ENCODE results near the gene KCNQ4.

KCNQ4 gene

DNA sequence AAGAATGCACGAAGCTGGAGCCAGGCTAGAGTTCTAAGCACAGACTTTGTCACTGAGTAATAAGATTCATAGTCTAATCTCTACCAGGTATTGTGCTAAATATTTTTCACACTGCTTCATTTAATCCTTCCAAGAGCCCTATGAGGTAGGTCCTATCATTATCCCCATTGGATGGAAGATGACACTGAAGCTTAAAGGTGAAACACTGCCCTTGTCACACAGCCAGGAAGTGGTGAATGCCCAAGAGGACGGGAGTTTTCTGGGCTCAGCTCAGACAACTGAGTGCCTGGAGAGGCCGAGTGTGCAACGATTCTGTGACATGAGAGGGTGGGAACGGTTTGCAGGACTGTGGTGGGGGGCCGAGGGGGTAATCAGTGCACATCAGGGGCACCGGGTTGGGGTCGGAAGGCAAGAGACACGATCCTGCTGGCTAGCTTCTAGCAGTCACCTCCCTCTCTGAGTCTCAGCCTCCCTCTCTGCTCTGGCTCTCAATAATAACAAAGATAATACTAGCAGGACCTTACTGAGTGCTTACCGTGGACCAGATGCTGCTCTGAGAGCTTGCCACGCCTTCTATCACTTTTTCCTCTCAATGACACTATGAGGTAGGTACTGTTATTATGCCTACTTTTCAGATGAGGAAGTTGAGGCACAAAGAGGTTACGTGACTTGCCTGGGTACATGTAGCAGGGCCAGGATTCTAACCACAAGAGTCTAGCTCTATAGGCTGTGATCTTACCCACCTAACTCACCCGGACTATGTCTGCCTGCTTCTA lies 12.4 kb downstream of the KCNQ4 start:
- DNase-seq (ENCODE audit: low read depth) = no peak

DNA sequence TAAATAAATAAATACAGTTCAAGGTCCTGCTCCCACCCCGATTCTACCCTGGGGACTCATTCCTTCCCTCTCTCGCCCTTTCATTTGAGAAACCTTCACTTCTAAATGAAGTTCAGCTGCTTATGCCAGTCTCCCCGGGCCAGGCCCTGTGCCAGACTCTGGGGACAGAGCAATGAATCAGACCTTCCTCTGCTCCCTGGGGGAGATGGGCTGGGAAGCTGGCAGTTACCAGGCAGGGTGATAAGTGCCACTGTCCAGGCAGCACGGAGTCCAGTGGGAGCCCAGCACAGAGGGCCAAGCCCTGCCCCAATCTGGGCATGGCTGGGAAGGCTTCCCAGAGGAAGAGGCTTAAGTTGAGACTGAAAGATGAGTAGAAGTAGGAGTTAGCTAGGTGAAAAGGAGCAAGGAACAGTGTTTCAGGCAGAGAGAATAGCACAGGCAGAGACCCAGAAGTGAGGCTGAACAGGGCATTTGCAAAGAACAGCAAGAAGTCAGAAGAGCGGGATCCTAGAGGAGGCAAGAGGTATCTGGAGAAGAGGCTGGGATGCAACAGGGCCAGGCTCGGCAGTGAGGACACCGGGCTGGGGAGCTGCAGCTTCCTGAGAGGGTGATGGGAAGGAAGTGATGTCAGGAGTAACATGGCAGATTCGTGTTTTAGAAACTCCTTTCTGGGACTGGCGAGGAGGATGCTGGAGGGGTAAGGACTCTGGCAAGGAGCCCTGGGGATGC lies 13.5 kb downstream of the KCNQ4 start:
- no peak for DNase-seq (ENCODE audit: low read depth)

DNA sequence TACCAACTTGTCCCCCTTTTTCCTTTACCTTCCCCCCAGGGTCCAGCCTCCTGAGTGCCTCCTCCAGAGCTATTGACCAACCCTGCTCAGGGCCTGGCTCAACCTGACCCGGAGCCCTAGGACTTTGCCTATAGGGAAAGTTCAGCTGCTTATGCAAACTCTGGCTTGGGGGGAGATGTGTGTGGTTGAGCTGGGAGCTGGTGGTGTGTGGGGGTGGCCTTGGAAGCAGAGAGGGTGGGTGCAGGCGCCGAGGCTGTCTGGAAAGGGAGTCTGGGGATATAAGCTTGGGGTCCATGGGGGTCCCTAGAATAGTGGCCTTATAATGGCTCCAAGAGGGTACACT lies 14.1 kb downstream of the KCNQ4 start:
- DNase-seq (ENCODE audit: low read depth) = no peak

DNA sequence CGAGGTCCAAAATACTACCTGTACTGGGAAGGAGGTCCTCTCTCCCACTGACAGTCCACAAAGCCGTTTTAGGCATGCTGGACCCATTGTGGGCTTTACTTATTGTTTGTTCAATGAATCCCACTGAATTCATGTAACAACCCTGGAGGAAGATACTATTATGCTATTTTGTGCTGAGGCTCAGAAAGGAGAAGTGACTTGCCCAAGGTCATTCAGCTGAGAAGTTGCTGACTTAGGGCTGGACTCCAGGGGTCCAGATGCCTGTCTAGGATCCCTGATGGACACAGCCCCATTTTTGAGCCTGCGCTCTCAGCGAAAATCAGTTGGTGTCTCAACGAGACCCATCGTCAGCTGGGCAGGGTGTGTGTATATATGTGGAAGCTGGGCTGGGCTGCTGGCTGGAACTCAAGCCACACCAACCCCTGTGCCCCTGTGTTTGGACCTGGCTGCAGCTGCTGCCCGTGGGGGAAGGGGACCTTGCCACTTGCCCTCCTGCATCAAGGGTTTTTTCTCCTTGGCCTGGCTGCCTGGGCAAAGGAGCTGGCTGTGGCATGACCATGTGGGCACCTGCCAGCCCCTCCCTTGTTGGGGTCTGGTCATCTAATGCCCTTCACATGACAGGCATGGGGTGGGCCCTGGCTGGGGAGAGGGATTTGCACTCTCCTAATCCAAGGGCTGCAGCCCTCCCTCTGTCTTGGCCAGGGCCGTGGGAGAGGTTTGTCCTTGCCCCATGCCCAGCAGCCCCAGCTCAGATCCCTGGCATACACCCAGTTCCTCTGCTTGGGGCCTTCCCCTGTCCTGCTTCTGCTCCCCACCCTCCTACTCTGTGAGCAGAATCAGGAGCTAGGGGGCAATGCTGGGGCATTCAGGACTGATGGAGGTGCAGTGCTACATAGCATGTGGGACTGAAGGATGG lies 15.0 kb downstream of the KCNQ4 start:
- no peak for DNase-seq (ENCODE audit: low read depth)

DNA sequence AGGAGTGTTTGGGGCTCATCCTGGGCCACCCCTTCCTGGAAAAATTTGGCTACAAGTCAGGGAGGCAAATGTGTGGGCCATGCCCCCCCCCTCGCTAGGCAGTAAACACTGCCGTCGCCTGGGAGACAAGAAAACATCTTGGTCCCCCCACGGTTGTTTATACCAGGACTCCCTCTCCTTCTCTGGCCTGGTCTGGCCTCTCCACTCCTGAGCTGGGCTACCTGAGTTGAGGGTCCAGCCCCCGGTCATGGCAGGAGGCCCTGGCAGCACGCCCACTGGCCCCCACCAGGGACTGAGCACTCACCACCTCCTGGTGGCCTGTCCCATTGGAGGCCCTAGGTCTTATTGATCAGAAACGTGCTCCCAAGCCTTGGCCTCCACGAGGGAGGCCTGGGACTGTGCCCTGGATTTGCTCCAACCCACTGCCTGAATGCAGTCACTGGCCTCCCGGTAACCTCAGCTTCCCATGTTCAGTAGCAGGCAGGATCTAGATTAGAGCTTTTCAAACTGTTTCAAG lies 15.8 kb downstream of the KCNQ4 start:
- no peak for DNase-seq (ENCODE audit: low read depth)

DNA sequence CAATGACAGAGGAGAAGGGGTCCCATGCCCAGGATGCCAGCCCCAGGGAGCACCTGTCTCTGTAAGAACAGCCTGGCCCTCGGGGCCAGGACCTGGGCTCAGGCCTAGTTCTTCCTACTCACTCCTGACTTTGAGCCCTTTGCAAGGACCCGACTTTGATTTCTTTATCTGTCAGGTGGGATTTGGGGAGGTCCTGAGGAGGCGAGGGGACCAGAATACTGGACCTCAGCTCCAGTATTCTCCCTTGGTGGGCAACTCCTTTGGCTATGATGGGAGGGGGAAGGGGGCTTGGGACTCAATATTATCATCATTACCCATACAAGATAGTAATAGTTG lies 18.1 kb downstream of the KCNQ4 start:
- no peak for DNase-seq (ENCODE audit: low read depth)

DNA sequence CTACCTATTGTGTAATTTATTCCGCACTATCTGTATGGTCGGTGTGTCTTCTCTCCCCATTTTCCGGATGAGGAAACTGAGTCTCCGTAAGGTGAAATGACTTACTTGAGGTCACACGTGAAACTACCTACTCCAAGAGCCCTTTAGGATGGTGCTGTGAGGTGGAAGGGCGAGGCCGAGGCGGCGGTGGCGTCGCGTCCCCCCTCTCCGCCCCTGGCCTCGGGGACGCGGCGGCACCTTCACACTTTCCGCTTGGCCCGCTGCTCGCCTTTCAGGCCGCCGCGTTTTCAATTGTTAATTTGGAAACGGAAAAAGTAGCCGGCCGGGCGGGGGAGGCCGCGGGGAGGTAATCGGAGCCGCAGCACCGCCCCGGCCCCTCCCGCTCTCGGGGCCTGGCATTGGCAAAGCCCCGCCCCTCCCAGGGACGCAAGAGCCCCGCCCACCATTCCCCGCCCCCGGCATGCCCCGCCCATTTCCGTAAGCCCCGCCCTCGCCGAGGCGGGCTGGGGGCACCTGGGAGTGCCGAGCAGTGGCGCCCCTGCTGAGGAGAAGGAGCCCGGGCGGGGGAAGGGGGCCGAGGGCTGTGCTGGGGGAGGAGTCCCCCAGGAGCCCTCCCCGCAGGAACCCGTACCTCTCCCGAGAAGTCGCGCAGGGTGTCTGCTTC lies 18.6 kb downstream of the KCNQ4 start:
- DNase-seq (ENCODE audit: low read depth) = peak; percentile 72

DNA sequence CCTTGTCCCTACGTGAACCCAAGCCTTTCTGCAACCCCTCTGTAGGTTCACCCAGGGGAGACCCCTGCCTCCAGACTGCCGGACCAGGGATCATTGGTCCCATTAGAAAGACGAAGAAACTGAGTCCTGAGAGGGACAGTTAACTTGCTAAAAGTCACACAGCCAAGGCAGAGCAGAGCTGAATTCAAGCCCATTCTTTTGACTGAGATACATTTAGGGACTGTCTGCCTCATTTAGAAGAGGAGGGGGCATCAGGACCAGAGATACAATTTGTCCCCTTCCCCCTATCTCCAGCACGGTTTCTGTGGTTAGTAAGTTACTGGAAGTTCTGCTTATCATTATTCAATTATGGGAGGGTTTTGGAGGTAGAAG lies 19.1 kb downstream of the KCNQ4 start:
- DNase-seq (ENCODE audit: low read depth) = no peak

DNA sequence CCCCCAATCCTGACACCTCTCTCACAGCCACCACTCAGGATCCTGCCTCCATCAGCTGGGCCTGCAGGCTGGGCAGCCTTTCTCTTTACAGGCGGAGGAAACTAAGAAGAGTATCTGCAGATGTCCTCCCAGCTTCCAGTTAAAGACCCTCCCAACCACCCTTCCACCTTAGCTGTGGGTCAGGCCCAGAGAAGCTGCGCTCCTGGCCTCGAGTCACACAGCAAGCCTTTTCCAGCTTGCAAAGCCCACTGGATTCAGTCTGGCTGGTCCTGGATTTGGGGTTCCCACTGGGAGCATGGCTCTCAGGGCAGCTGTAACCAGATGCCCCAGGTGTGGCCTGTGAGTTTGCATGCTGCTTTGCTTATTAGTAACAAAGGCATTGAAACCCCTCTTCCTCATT lies 19.9 kb downstream of the KCNQ4 start:
- DNase-seq (ENCODE audit: low read depth) = no peak

DNA sequence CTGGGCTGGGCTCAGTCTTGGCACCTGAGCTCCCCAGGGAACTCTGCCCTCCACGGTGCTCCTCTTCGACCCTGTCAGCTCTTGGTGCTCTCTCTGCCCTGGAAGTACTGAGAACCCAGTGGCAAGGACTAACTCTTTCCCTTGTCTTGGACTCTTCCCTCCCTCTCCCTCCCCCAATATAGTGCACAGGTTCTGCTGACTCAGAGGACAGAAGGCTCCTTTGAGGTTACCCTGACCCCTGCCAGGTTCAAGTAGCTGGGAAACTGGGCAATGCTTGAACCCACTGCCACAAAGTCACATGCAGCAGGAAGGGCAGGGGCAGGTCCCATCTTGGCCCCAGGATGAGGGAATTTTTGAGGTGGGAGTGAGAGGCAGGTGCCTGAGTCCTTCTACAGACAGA lies 20.3 kb downstream of the KCNQ4 start:
- DNase-seq (ENCODE audit: low read depth) = no peak

DNA sequence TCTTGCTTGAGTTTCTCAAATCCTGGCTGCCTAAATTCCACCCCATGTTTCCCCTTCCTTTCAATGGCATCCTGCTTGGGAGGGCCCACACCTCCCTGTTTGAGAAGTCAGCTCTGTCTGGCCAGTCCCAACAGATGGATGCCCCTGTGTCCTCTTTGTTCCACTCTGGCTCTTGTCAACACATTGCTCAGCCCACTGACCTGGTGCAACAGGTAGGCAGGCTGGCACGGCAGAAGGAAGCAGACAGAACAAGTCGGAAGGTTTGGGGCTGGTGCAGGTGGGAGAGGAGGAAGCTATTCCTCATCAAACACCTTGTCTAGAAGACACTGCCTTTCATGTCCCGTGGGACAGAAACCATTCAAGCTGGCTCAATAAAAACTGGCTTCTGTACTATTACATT lies 22.7 kb downstream of the KCNQ4 start:
- DNase-seq (ENCODE audit: low read depth) = no peak

DNA sequence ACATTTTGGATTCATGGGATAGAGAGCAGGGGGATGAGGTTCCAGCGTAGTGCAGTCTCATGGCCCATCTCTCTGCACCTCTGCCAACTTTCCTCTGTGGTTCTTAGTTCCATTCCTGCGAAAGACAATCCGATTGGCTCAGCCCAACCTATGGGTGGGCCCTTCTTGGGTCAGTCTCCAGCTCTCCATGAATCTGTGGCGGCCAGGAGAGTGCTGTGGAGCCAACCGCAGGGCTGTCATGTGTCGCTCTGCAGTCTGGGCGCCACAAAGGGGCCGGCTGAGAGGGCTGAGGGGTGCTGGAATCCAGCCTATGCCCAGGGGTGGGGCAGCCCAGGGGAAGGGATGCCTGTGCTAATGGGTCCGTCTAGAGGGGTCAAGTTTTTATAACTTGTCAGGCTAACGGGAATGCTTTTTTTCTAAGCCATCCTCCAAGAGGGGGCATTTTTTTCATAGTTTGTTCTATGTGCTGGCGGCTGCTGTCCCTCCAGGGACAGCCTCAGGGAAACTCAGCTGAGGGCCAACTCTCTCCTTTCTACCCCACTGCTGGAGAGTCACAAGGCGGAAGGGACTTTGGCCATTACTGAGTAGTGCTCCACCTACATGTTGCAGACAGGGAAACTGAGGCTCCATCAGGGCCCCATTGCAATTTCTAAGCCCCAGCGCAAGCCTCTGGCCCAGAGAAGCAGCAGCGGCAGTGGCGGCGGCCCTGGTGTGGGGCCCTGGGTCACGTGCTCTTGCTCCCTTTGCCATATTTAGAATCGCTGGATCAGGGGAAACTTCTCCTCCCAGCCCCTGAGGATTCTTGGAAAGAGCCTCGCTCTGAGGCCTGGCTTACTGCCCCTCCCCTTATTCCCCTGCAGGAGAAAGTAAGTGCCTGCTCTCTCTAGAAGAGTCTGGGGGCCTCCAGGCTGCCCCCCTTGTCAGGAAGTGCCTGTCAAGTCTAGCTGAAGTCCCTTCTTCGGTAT lies 23.4 kb downstream of the KCNQ4 start:
- no peak for DNase-seq (ENCODE audit: low read depth)

DNA sequence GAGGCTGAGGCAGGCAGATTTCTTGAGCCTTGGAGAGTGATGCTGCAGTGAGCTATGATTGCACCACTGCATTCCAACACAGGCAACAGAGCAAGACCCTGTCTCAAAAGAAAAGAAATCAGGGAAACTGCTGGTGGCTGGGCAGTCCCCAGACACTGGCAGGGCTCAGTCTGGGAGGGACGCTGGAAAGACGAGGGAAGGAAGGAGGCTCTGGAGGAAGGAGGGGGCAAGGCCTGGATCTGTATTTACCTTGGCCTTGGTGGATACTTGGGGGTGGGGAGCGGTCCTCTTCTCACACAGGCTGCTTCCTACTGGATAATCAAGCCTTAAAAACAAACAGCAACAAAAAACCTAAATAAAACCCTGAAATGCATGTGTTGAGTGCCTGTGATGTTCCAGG lies 24.4 kb downstream of the KCNQ4 start:
- DNase-seq (ENCODE audit: low read depth) = no peak

DNA sequence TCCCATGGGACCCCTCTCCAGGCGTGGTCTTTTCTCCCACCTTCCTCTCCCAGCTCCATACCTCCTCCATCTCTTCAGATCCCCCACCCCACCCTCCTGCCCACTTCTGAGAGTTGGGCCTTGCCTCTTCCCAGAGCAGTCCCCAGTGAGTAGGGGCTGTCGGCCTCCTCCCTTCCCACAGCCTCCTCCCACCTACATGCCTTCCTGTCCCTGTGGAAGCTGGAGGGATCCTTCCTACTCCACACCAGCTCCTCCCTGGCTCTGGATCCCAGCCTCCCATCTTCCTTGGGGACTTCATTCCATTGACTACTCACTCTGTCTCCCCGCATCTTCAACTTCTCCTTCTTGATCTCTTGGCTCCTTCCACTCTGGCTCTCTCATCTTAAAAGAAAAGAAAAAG lies 24.9 kb downstream of the KCNQ4 start:
- DNase-seq (ENCODE audit: low read depth) = no peak

DNA sequence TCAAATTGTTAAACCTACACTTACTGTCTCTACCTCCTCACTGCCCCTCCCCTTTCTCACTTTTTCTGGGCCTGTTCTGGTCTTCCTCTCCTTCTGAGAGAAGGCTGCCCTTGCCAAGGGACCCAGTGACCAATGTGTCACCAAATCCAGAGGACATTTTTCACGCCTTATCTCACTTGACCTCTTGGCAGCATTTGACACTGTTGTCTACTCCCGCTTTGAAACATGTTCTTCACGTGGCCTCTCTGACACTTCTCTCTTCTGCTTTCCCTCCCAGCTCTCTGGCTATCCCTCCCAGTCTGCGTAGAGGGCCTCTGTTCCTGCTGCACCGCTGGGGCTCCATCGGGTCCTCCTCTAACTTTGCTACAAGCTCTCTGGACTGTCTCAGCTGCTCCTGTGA lies 25.3 kb downstream of the KCNQ4 start:
- no peak for DNase-seq (ENCODE audit: low read depth)

DNA sequence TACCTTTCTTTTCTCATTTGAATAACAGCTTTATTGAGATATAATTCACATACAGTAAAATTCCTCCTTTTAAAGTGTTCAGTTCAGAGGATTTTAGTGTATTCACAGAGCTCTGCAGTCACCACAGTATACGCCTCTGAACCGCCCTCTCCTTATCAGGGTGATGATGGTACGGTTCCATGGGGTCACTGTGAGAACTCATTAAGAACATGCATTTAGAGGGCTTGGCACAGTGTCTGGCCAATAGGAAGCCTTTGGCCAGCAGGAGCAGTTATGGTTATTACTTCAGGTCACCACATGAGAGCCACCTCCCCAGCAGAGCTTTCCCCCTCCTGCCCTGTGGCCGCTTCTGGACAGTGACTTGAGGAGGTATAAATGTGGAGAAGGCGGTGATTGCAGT lies 27.3 kb downstream of the KCNQ4 start:
- DNase-seq (ENCODE audit: low read depth) = no peak

DNA sequence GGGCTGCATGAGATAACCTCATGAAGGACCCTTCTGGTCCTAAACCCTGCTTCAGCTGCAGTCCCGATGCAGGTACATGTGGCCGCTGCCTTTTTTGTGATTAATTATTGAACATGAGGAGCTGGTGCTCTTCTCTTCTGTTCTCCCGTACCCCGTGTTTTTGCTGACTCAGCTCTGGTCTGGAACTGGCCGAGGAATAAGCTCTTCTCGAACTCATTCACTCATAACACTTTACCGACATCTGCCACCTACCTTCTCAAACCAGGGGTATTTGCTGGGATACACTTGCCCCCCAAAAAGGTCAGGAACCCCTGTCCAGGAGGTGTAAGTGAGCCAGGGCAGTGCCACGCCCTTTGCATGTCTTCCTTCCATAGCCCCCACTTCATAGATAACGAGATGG lies 31.8 kb downstream of the KCNQ4 start:
- no peak for DNase-seq (ENCODE audit: low read depth)

DNA sequence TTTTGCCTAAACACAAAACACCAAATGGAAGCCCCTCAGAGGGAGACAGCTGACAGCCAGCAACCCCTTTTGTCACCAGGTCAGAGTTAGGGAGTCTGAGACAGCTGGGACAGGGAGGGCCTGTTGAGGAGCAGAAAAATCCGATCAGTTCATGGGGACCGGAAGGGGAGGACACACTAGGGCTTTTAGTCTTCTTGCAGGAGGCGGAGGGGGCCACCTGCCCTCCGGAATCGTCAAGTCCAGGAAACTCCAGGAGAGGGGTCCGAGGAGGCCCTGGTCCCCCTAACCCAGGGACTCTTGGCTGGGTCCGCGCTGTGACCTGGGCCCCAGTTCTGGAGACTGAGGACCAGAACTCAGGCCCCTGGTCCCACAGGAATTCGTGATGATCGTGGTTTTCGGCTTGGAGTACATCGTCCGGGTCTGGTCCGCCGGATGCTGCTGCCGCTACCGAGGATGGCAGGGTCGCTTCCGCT lies 34.2 kb downstream of the KCNQ4 start:
- no peak for DNase-seq (ENCODE audit: low read depth)

DNA sequence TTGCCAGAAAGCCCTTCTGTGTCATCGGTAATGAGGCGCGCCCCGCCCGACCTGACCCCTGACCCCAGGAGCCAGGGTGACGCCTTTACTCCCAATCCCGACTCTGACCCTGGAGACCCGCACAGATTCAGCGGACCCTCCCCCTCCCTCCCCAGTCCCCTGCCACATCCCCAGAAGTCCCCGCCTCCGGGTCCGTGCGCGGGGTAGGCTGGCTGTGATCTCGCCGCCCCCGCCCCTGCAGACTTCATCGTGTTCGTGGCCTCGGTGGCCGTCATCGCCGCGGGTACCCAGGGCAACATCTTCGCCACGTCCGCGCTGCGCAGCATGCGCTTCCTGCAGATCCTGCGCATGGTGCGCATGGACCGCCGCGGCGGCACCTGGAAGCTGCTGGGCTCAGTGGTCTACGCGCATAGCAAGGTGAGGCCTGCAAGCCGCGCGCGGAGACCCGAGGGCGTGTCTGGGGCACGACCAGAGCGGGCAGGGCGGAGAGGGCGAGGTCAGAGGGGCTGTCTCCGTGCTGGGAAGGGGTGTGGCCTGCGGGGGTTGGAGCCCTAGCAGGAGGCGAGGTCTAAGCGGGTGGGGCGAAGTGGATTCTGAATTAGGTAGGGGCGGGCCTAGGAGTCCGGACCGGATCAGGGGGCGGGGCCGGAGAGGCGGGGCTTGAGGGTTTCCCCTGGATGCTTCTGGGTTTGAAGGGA lies 34.8 kb downstream of the KCNQ4 start:
- peak; percentile 66 for DNase-seq (ENCODE audit: low read depth)

DNA sequence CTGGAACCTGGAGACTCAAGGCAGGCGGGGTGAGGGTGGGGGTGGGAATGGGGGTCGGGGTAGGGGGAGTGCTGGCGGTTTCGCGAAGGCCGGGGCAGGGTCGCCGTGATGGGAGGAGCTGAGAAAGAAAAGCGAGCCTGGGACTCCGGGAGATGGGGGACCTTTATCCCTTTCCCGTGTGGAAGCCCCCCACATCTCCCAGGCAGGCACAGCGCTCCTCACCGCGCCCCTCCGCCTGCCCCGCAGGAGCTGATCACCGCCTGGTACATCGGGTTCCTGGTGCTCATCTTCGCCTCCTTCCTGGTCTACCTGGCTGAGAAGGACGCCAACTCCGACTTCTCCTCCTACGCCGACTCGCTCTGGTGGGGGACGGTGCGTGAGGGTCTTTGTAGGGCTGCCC lies 35.5 kb downstream of the KCNQ4 start:
- no peak for DNase-seq (ENCODE audit: low read depth)
